K562 (cell line): Measurements from ENCODE around the gene PLEKHM3. TPM values are rescaled to one million over a fixed set of nuclear protein-coding genes. Genes with fewer than 3 reads are reported as not detected.

Source experiments
- ATAC-seq: fragments of 200-7000 bp; cut with Tn5 transposase; 3 replicates; pipeline ENCODE4 v1.9.1; 2020; ENCODE audit warnings: moderate library complexity
- BruUV-seq: library from RNA; stranded (reverse); fragments of 400-500 nt; replicated peaks from 2 replicates; lab custom pipeline; 2021; lab: Mats Ljungman, UMichigan
- CTCF ChIA-PET: fragments of 300-600 bp; formaldehyde crosslinking; extraction: SDS; loops from one replicate; lab custom pipeline; 2021; ENCODE audit warnings: low intra/inter-chr PET ratio; lab: Yijun Ruan, JAX
- POLR2A ChIA-PET: fragments of 300-600, 350-650 bp; sonication (Branson Sonifier 250); formaldehyde crosslinking; extraction: SDS; loops from one replicate; lab custom pipeline; 2021; ENCODE audit warnings: antibody characterized with exemption, inconsistent platforms; lab: Yijun Ruan, JAX
- DNase-seq, 4 experiments: peaks; one replicate each; pipeline versions ENCODE4 v3.0.0 to v3.0.0-alpha.2; 2011 to 2018; ENCODE audit warnings: low spot score in 3 of 4, mixed read lengths in 3 of 4; ENCODE audit errors: extremely low read depth in 1 of 4
- FAIRE-seq: peaks from 2 replicates; lab custom pipeline; 2011; peaks lifted over from hg19 to GRCh38; lab: Jason Lieb, UNC
- H2AFZ ChIP-seq: 2 replicates; pipeline ENCODE4 v1.6.0; 2011; ENCODE audit warnings: low read depth, low read length, control low read depth, inconsistent platforms
- H3K27ac ChIP-seq: fragments of 200-600 bp; 3 replicates; pipeline ENCODE4 v1.8.0; 2011; ENCODE audit warnings: low read depth, mild to moderate bottlenecking, control low read depth, inconsistent platforms, low read length, moderate library complexity, mixed read lengths; ENCODE audit errors: extremely low read depth
- H3K27me3 ChIP-seq, 2 experiments: fragments of 300-600 bp in 1 of 2; 2 replicates in 1 of 2; 3 replicates in 1 of 2; pipeline versions ENCODE4 v1.6.0 to v1.8.0; 2011; ENCODE audit warnings: inconsistent platforms in 2 of 2, low read length in 2 of 2, mild to moderate bottlenecking in 1 of 2, mixed read lengths in 1 of 2, moderate library complexity in 1 of 2; ENCODE audit not compliant: control insufficient read depth in 2 of 2, insufficient read depth in 2 of 2
- H3K36me3 ChIP-seq: fragments of 300-600 bp; 3 replicates; pipeline ENCODE4 v1.8.0; 2011; ENCODE audit warnings: mild to moderate bottlenecking, low read length, inconsistent platforms; ENCODE audit not compliant: control insufficient read depth, insufficient read depth
- H3K4me1 ChIP-seq, 2 experiments: fragments of 200-600 bp in 1 of 2; replicated peaks in 1 of 2; 2 replicates in 1 of 2; 3 replicates in 1 of 2; pipeline versions ENCODE4 v1.5.1 to v1.8.0; 2011; ENCODE audit warnings: inconsistent platforms in 2 of 2, low read length in 2 of 2, mild to moderate bottlenecking in 1 of 2, mixed read lengths in 1 of 2, moderate library complexity in 1 of 2; ENCODE audit not compliant: control insufficient read depth in 2 of 2, insufficient read depth in 2 of 2
- H3K4me2 ChIP-seq: 2 replicates; pipeline ENCODE4 v1.6.1; 2011; ENCODE audit warnings: low read length, control low read depth, inconsistent platforms, mixed read lengths; ENCODE audit not compliant: insufficient read depth
- H3K4me3 ChIP-seq: fragments of 200-600 bp; sonication (generic), shearing (Covaris generic); 2 replicates; pipeline ENCODE4 v1.5.1; 2016; ENCODE audit warnings: control low read depth, inconsistent platforms
- H3K79me2 ChIP-seq: fragments of 200-600 bp; 3 replicates; pipeline ENCODE4 v1.8.0; 2011; ENCODE audit warnings: low read length, inconsistent platforms; ENCODE audit not compliant: control insufficient read depth, insufficient read depth
- H3K9ac ChIP-seq, 2 experiments: 2 replicates each; pipeline versions ENCODE4 v1.6.0 to v1.6.1; 2011; ENCODE audit warnings: low read depth in 2 of 2, low read length in 2 of 2, control low read depth in 1 of 2, inconsistent platforms in 1 of 2, mild to moderate bottlenecking in 1 of 2, mixed read lengths in 1 of 2; ENCODE audit not compliant: insufficient read depth in 1 of 2
- H3K9me1 ChIP-seq: one replicate; pipeline ENCODE4 v1.6.0; 2011; ENCODE audit warnings: inconsistent platforms, mild to moderate bottlenecking, low read length, moderate library complexity; ENCODE audit not compliant: control insufficient read depth, insufficient read depth
- H3K9me3 ChIP-seq: replicated peaks from 2 replicates; pipeline ENCODE4 v1.5.1; 2011; ENCODE audit warnings: low read depth, low read length, inconsistent platforms; ENCODE audit not compliant: control insufficient read depth, insufficient read depth
- H4K20me1 ChIP-seq: replicated peaks from 2 replicates; pipeline ENCODE4 v1.6.1; 2011; ENCODE audit warnings: low read length, inconsistent platforms, mixed read lengths; ENCODE audit not compliant: control insufficient read depth, insufficient read depth
- DNMT1 ChIP-seq: fragments of 450-650 bp; IDR thresholded peaks from 2 replicates; pipeline ENCODE4 v1.6.1; 2016; ENCODE audit warnings: antibody characterized with exemption, mild to moderate bottlenecking
- ETV6 ChIP-seq, 3 experiments: fragments of 150-350 bp in 1 of 3; sonication (generic) in 1 of 3; formaldehyde crosslinking in 1 of 3; IDR thresholded peaks; 2 replicates each; pipeline versions ENCODE4 v1.6.1 to v1.8.0; 2014 to 2022; ENCODE audit warnings: borderline replicate concordance in 2 of 3, low read depth in 2 of 3, antibody characterized with exemption in 1 of 3, low read length in 1 of 3, mild to moderate bottlenecking in 1 of 3, missing genetic modification reagents in 1 of 3
- FUS ChIP-seq: fragments of 200-400 bp; formaldehyde crosslinking; optimal IDR thresholded peaks from 2 replicates; pipeline ENCODE3; 2017; ENCODE audit warnings: low read depth, low read length
- WGBS: fragments of 100-300 bp; shearing (Covaris generic); methylation state at CpG from one replicate; pipeline ENCODE4 v1.1.6; 2016; ENCODE audit warnings: low coverage, mixed read lengths; ENCODE audit not compliant: insufficient coverage; ENCODE audit errors: missing lambda C conversion rate; 5-methylcytosine and 5-hydroxymethylcytosine counted together
- in situ Hi-C: fragments of 300-500 bp; cut with MboI; formaldehyde crosslinking; loops from 4 replicates; pipeline ENCODE4 v1.15.0; 2018; ENCODE audit warnings: inconsistent platforms, mixed read lengths
- intact Hi-C: fragments of 100-400 bp; cut with micrococcal nuclease; formaldehyde crosslinking; loops from 2 replicates; pipeline ENCODE4 v1.14.2; 2022
- polyA plus RNA-seq, 8 experiments: library from polyadenylated mRNA; depleted of rRNA in 4 of 8; stranded (reverse) in 5 of 8; unstranded in 3 of 8; fragments of >200 nt; fragmentation: Nextera tagmentation in 2 of 8; fragmentation: Illumina TruSeq in 1 of 8; extraction: Ambion mirVana in 2 of 8; extraction: Trizol in 1 of 8; gene quantifications; 2 replicates each; pipeline versions ENCODE4 v1.2.1 to v1.2.3, GENCODE V29; 2011 to 2014; ENCODE audit warnings: inconsistent platforms in 1 of 8, missing spikeins in 1 of 8
- total RNA-seq, 7 experiments: library from RNA; depleted of rRNA in 6 of 7; stranded (reverse); fragments of >200 nt in 6 of 7; fragmentation: Illumina TruSeq in 2 of 7; extraction: Trizol in 2 of 7; gene quantifications; 2 replicates each; pipeline versions ENCODE4 v1.2.1 to v1.2.3, GENCODE V29; 2011 to 2021; ENCODE audit warnings: low replicate concordance in 1 of 7
- TF ChIP-seq, protein P1 (sequence below): sonication (generic); formaldehyde crosslinking; IDR thresholded peaks from 2 replicates; pipeline ENCODE4 v1.8.1; 2023; ENCODE audit warnings: mild to moderate bottlenecking, missing genetic modification reagents
- TF ChIP-seq, protein P2 (sequence below): sonication (generic); formaldehyde crosslinking; IDR thresholded peaks from 2 replicates; pipeline ENCODE4 v1.9.0; 2022; ENCODE audit warnings: mild to moderate bottlenecking, missing genetic modification reagents

PLEKHM3 gene
- total and polyA plus RNA-seq, 9 of the 15 experiments (the other 6 are each of a cell fraction or from before 2014, with no cell fraction given): 0.24 to 1.6 (median 1.0) TPM

DNA sequence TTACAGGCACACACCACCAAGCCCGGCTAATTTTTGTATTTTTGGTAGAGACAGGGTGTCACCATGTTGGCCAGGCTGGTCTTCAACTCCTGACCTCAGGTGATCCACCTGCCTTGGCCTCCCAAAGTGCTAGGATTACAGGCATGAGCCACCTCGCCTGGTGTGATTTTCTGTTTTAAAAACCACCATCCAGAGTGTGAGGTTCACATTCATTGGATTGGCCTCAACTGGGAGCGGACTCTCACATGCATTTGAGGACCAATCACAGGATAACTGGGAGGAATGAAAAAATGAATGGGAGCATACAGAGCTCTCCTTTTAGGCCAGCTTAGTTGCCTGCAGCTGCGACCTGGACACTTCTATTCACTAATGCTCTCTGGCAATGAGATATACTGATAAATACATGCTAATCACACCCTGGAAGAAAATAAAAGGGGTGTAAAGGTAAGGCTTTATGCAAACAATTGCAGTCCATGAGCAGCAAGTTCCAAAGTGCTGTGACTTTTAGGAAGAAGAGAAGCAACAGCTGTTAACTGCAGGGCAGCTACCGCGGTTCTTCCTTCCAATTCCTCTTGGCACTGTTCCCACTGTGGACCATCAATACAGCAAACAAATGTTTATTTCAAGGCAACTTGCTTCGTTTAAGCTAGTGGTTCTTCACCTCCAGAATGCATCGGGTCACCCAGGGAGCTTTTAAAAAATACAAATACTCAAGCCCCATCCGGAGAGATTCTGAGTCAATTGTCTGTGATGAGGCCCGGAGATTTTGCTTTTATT lies 206.1 kb downstream of the PLEKHM3 start:
- no peak overlapping the region for H3K9ac ChIP-seq
- 0 out of 2 replicates have a peak overlapping the region, but pooled peaks have one; percentile 45 for H2AFZ ChIP-seq
- CTCF ChIA-PET: no interaction called here
- TF ChIP-seq, protein P1, sequence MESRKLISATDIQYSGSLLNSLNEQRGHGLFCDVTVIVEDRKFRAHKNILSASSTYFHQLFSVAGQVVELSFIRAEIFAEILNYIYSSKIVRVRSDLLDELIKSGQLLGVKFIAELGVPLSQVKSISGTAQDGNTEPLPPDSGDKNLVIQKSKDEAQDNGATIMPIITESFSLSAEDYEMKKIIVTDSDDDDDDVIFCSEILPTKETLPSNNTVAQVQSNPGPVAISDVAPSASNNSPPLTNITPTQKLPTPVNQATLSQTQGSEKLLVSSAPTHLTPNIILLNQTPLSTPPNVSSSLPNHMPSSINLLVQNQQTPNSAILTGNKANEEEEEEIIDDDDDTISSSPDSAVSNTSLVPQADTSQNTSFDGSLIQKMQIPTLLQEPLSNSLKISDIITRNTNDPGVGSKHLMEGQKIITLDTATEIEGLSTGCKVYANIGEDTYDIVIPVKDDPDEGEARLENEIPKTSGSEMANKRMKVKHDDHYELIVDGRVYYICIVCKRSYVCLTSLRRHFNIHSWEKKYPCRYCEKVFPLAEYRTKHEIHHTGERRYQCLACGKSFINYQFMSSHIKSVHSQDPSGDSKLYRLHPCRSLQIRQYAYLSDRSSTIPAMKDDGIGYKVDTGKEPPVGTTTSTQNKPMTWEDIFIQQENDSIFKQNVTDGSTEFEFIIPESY (CRISPR knock-in tag): no peak
- TF ChIP-seq, protein P2, sequence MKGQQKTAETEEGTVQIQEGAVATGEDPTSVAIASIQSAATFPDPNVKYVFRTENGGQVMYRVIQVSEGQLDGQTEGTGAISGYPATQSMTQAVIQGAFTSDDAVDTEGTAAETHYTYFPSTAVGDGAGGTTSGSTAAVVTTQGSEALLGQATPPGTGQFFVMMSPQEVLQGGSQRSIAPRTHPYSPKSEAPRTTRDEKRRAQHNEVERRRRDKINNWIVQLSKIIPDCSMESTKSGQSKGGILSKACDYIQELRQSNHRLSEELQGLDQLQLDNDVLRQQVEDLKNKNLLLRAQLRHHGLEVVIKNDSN (CRISPR knock-in tag): no peak
- TF ChIP-seq ETV6 (IDR thresholded peaks at IDR 0.05; ENCODE audit: borderline replicate concordance in 1 of 2, low read depth in 2 of 2, low read length in 1 of 2): no peak
- TF ChIP-seq ETV6 (CRISPR knock-in tag; IDR thresholded peaks at IDR 0.05; ENCODE audit: borderline replicate concordance): no peak
- TF ChIP-seq FUS: no peak
- no peak for TF ChIP-seq DNMT1
- 45% methylated on average over 9 of the region's 10 CpGs for WGBS
- no TSS peak for BruUV-seq
- in situ Hi-C loops: no loop called here
- H3K4me3 ChIP-seq: no peak overlapping the region
- POLR2A ChIA-PET: no interaction called here
- no peaks in the 10 kb centered on the region for H4K20me1 ChIP-seq
- H3K9me3 ChIP-seq: no peaks in the 10 kb centered on the region
- no peaks in the 10 kb centered on the region for H3K27me3 ChIP-seq
- FAIRE-seq (no peak), ATAC-seq (no peak), DNase-seq (no peak)
- no peaks in the 10 kb centered on the region for H3K79me2 ChIP-seq
- H3K4me1 ChIP-seq: peaks cover 0 to 8% of the 10 kb centered on the region in 2 experiments; a peak in 2 of 5 replicates
- intact Hi-C loops: no loop called here
- no peaks in the 10 kb centered on the region for H3K36me3 ChIP-seq
- H3K9me1 ChIP-seq: no peaks in the 10 kb centered on the region
- no peak overlapping the region for H3K4me2 ChIP-seq
- H3K27ac ChIP-seq: no peak overlapping the region
